ENCODE data around the gene METTL26. TPM values are rescaled to one million over a fixed set of nuclear protein-coding genes. Genes with fewer than 3 reads are reported as not detected.

METTL26 gene
- total and polyA plus RNA-seq, 9 of the 15 experiments (the other 6 are each of a cell fraction or from before 2014, with no cell fraction given) = 7.3 to 262 (median 80.9) TPM

DNA sequence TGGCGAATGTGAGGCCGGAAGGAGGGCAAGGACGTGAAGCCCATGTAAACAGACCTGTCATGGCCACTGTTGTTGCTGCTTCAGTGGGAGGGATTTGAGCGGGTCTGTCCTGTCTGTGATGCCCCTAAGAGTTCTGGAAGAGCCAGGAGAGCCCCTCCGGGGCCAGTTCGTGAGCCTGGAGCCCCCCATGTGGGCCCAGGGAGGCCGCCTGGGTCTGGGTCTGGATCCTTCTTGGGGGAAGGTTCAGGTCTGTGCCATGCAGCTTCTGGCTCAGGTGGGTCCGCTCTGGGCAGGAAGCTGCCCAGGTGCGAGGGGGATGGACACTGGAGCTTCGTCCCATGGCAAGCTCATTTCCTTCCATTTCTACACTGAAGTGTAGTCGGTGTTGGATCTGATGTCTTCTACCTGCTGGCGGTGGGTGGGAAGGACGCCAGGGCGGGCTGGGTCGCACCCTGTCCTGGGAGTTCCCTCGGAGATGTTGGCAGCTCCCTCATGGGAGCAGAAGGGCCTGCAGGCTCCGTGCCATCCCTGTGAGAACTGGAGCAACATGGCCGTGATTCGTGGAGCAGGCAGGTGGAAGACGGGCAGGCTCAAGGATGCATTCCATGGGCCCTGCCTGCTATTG lies 16.5 kb downstream of the METTL26 start (continued):
- TF ChIP-seq, protein P1, sequence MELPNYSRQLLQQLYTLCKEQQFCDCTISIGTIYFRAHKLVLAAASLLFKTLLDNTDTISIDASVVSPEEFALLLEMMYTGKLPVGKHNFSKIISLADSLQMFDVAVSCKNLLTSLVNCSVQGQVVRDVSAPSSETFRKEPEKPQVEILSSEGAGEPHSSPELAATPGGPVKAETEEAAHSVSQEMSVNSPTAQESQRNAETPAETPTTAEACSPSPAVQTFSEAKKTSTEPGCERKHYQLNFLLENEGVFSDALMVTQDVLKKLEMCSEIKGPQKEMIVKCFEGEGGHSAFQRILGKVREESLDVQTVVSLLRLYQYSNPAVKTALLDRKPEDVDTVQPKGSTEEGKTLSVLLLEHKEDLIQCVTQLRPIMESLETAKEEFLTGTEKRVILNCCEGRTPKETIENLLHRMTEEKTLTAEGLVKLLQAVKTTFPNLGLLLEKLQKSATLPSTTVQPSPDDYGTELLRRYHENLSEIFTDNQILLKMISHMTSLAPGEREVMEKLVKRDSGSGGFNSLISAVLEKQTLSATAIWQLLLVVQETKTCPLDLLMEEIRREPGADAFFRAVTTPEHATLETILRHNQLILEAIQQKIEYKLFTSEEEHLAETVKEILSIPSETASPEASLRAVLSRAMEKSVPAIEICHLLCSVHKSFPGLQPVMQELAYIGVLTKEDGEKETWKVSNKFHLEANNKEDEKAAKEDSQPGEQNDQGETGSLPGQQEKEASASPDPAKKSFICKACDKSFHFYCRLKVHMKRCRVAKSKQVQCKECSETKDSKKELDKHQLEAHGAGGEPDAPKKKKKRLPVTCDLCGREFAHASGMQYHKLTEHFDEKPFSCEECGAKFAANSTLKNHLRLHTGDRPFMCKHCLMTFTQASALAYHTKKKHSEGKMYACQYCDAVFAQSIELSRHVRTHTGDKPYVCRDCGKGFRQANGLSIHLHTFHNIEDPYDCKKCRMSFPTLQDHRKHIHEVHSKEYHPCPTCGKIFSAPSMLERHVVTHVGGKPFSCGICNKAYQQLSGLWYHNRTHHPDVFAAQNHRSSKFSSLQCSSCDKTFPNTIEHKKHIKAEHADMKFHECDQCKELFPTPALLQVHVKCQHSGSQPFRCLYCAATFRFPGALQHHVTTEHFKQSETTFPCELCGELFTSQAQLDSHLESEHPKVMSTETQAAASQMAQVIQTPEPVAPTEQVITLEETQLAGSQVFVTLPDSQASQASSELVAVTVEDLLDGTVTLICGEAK (IDR thresholded peaks at IDR 0.05) = no peak
- TF ChIP-seq, protein P1 (CRISPR knock-in tag; IDR thresholded peaks at IDR 0.05) = no peak
- TF ChIP-seq FUS (optimal IDR thresholded peaks at IDR 0.05; ENCODE audit: low read depth, low read length) = no peak
- TF ChIP-seq L3MBTL2 (IDR thresholded peaks at IDR 0.05) = no peak
- TF ChIP-seq SIN3A (IDR thresholded peaks at IDR 0.05; ENCODE audit: borderline replicate concordance in 2 of 2, control insufficient read depth in 1 of 2, low read depth in 2 of 2, low read length in 2 of 2) = no peak
